ENCODE data around the gene STX2.

DNA sequence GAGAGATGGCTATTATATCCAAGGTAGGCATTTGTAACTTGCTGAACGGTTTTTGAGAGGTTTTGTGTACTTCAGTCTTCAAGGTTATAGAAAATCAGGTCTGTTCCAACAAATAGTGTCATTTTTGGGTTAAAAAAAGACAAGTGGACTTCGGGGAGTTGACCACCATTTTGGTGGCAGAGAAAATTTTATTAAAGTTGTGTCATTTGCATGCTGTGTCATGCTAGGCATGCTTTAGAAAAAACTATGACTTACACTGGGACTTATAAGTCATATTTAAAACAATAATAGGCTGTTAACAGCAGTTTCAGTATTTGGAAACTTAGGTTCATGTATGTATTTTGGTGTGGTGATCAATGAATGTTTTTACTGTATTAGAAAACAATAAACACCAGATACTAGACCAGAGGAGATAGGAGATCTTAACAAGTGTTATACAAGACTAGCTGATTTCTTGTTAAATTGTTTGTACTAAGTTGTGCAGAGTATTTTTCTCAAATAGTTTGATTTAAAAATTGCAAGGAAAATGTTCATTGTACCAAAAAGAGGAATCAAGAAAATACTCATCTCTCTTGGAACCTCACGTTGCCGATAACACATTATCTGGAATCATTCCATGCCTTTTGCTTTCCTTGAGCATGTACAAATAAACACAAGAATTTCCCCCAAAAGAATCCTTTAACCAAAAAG lies 34.2 kb upstream of the STX2 start:
- no peak for TF ChIP-seq CTCF (IDR thresholded peaks at IDR 0.05 in 8 of 11, conservative IDR thresholded peaks at IDR 0.05 in 3 of 11)
- no peak for TF ChIP-seq POLR2A (IDR thresholded peaks at IDR 0.05)

Data from spleen (tissue), 7 donors.